Lower lobe of right lung (tissue), 2 donors: ENCODE data around the gene RAB9A. TPM values are rescaled to one million over a fixed set of nuclear protein-coding genes. Genes with fewer than 3 reads are reported as not detected.
"Not testable (repeated sequence)": the region's sequence is repeated elsewhere in the genome, so short reads cannot be mapped to it uniquely, and the experiment has no call there.

Source experiments
- ATAC-seq, 2 donors: fragments of 200-7000 bp; cut with Tn5 transposase; one replicate each; pipeline ENCODE4 v1.9.1; 2020 to 2022; ENCODE audit warnings: mild to moderate bottlenecking in 2 of 2, moderate library complexity in 2 of 2
- DNase-seq: peaks from one replicate; pipeline ENCODE4 v3.0.0-alpha.2; 2020
- H3K27ac ChIP-seq: fragments of 200-600 bp; one replicate; pipeline ENCODE4 v1.8.0; 2022
- H3K27me3 ChIP-seq: fragments of 200-600 bp; one replicate; pipeline ENCODE4 v1.8.0; 2022; ENCODE audit warnings: low read depth
- H3K36me3 ChIP-seq: fragments of 200-600 bp; one replicate; pipeline ENCODE4 v1.8.0; 2022; ENCODE audit warnings: mild to moderate bottlenecking
- H3K4me1 ChIP-seq: fragments of 200-600 bp; one replicate; pipeline ENCODE4 v1.8.0; 2022
- H3K4me3 ChIP-seq: fragments of 200-600 bp; one replicate; pipeline ENCODE4 v1.8.0; 2022; ENCODE audit warnings: mild to moderate bottlenecking
- H3K9me3 ChIP-seq: fragments of 200-600 bp; one replicate; pipeline ENCODE4 v1.8.0; 2022
- intact Hi-C: fragments of 100-400 bp; cut with DNase I; formaldehyde crosslinking; loops from one replicate; pipeline ENCODE4 v1.11.0; 2022
- long read RNA-seq: library from polyadenylated mRNA; unstranded; transcript quantifications from one replicate; pipeline ENCODE4 v2.0.0, GENCODE V29; 2021
- total RNA-seq: library from RNA; stranded (reverse); fragmentation: NEBNext Ultra II Directional; extraction: Animal tissue kit (Norgen Biotek cat#: 25700); gene quantifications from one replicate; pipeline ENCODE4 v1.2.1, GENCODE V29; 2021
- TF ChIP-seq, protein P1 (sequence below): fragments of 200-600 bp; IDR thresholded peaks from one replicate; pipeline ENCODE4 v1.8.0; 2022; ENCODE audit warnings: antibody characterized with exemption, mild to moderate bottlenecking
- donor health status: DM: no; HTN: yes; CAD: no; lungs with severe emphysema.

RAB9A gene, protein sequence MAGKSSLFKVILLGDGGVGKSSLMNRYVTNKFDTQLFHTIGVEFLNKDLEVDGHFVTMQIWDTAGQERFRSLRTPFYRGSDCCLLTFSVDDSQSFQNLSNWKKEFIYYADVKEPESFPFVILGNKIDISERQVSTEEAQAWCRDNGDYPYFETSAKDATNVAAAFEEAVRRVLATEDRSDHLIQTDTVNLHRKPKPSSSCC
- total RNA-seq = 32.8 TPM
- long read RNA-seq, transcript RAB9A-202 (3 exons, 2,039 nt) = major isoform, 21 of 38 reads
- long read RNA-seq, transcript RAB9A-203 (2 exons, 737 nt) = minor isoform, 6 of 38 reads
- long read RNA-seq, partial matches to known transcripts = 0 of 38 reads
- long read RNA-seq, other reads (novel, unspliced or antisense) = 11 of 38 reads

DNA sequence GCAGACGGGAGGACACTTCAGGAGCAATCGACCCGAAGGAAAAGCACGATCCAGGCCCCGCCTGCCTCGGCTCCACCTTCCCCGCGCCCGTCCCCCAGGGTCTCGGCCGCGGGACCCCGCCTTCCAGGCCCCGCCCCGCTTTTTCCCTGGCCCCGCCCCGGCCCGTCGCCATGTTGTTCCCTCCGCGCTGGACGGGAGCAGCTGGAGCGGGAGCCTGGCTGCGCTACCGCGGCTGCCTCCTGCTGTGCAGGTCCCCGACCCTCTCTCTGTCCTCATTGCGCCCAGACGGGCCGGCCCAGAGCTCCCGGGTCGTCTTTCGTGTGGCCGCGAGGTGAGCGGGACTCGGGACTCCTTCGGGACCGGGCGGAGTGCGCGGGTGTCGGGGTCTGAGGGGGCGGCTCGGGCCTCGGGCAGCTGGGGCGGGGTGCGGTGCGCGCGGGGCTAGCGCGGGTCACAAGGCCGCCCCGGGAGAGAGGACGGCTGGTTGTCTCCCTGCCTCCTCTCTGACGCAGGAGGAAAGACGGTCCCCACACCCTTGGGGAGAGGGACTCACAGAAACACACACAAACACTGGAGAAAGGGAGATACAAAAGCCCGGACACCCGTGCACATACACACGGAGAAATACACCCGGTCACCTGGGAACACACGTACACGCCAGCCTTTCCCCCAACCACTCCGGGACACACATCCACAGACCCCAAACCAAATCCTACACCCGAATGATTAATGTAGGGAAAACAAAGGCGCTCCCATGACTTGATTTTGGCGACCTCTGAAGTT is at the start of gene RAB9A:
Gene RAB9A, plus strand, starts transcription at position 171 of the 783 bp plus-strand sequence. CDS start 19,619 bp downstream, outside the sequence.
- TF ChIP-seq, protein P1, sequence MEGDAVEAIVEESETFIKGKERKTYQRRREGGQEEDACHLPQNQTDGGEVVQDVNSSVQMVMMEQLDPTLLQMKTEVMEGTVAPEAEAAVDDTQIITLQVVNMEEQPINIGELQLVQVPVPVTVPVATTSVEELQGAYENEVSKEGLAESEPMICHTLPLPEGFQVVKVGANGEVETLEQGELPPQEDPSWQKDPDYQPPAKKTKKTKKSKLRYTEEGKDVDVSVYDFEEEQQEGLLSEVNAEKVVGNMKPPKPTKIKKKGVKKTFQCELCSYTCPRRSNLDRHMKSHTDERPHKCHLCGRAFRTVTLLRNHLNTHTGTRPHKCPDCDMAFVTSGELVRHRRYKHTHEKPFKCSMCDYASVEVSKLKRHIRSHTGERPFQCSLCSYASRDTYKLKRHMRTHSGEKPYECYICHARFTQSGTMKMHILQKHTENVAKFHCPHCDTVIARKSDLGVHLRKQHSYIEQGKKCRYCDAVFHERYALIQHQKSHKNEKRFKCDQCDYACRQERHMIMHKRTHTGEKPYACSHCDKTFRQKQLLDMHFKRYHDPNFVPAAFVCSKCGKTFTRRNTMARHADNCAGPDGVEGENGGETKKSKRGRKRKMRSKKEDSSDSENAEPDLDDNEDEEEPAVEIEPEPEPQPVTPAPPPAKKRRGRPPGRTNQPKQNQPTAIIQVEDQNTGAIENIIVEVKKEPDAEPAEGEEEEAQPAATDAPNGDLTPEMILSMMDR = no peak
- ATAC-seq (peak; percentile 99), DNase-seq (peak; percentile 86)
- no peaks in the 10 kb centered on the region for H3K27me3 ChIP-seq
- peak within 1 kb of the TSS; percentile 63 for H3K4me3 ChIP-seq
- no peaks in the 10 kb centered on the region for H3K9me3 ChIP-seq
- peaks cover 10% of the 10 kb centered on the region for H3K4me1 ChIP-seq
- no peaks in the 10 kb centered on the region for H3K36me3 ChIP-seq
- intact Hi-C loops = no loop called here
- peak within 1 kb of the TSS; percentile 94 for H3K27ac ChIP-seq

DNA sequence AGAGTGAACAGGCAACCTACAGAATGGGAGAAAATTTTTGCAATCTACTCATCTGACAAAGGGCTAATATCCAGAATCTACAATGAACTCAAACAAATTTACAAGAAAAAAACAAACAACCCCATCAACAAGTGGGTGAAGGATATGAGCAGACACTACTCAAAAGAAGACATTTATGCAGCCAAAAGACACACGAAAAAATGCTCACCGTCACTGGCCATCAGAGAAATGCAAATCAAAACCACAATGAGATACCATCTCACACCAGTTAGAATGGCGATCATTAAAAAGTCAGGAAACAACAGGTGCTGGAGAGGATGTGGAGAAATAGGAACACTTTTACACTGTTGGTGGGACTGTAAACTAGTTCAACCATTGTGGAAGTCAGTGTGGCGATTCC is 47.2 kb upstream of the RAB9A start:
- ATAC-seq, intact Hi-C loops, H3K4me1 ChIP-seq, H3K9me3 ChIP-seq, H3K4me3 ChIP-seq, DNase-seq, H3K36me3 ChIP-seq, H3K27ac ChIP-seq, H3K27me3 ChIP-seq: not testable (repeated sequence)

DNA sequence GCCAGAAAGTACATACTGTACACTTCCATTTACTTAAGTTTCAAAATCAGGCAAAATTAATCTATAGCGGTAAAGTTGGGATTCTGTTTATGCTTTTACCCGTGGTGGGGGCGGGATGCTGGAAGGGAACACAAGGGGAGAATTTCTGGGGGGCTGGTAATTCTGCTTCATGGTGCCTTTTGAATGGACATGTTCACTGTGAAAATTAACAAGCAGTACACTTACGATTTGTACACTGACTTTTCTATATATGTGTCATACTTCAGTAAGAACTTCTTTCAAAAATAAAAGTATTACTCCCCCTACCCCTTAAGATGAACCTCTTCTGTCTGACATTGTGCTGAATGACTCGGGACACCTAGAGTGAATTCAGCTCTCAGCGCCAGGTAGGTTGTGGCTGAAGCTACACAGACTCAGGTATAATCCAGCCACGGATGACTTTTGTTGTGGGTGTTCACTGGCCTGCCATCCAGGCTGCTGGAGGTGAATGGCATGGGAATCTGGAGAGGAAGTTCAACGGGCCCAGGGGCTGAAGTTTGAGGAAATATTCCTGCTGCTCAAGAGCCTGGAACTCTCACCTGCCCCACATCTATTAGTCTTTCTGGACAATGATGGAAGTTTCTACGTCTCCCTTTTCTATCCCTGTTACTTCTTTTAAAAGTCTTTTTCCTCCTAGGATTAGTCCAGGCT is 43.3 kb upstream of the RAB9A start:
- intact Hi-C loops = no loop called here
- no peak overlapping the region for H3K27ac ChIP-seq
- H3K27me3 ChIP-seq = no peaks in the 10 kb centered on the region
- H3K4me3 ChIP-seq = no peak overlapping the region
- no peaks in the 10 kb centered on the region for H3K36me3 ChIP-seq
- no peaks in the 10 kb centered on the region for H3K9me3 ChIP-seq
- H3K4me1 ChIP-seq = no peaks in the 10 kb centered on the region
- DNase-seq = no peak
- TF ChIP-seq, protein P1 = no peak
- no peak for ATAC-seq

DNA sequence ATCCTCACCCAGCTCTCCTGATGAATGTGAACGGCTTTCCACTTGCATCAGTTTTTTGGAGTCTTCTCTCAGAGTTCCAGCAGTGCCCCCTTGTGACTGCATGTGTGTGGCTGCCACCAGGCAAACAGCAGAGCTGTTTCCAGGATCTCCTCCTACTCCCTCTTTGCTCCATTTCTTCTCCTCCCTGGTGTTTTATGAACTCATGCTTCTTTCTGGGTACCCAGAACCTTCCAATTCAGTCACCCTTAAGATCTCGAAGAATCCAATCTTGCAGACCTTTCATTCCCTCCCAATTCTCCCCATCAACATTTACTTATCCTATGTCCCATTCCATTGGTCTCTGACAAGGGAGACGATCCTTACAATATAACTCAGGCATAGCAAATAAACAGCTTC is 42.8 kb upstream of the RAB9A start:
- DNase-seq (peak; percentile 50), ATAC-seq (peak; percentile 62 to 79)
- Histone ChIP-seq H3K36me3 (no peaks in the 10 kb centered on the region), H3K4me1 (no peaks in the 10 kb centered on the region), H3K4me3 (no peak overlapping the region), H3K27me3 (no peaks in the 10 kb centered on the region), H3K27ac (no peak overlapping the region), H3K9me3 (no peaks in the 10 kb centered on the region)
- intact Hi-C loops = no loop called here
- TF ChIP-seq, protein P1 = peak; percentile 58

DNA sequence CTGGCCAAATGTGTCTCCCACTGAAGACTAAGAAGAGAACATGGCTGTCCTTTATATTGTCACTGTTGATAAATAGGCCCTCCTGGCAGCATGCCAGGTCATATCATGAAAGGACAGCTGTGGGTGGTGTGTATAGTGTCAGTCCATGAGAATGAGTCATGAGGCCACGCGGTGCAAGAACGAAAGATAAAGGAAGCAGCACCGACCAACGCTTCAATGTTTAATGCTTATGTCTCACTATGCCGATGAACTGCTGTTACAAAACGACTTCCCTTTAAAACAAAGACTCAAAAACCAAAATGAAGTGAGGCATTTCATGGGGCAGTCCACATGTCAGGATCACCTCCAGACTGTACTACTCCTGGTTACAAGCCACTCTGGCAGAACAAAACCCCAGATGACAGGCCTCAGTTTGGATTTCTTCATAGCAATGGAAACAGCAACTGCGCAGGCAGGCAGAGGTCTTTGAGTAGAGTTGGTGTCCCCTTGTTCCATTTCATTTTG is 41.2 kb upstream of the RAB9A start:
- Histone ChIP-seq H3K4me3 (no peak overlapping the region), H3K27ac (peak overlapping the region; percentile 56), H3K36me3 (no peaks in the 10 kb centered on the region), H3K9me3 (no peaks in the 10 kb centered on the region), H3K4me1 (no peaks in the 10 kb centered on the region), H3K27me3 (no peaks in the 10 kb centered on the region)
- TF ChIP-seq, protein P1 = no peak
- intact Hi-C loops = no loop called here
- DNase-seq (peak; percentile 69), ATAC-seq (peak; percentile 63 to 78)

DNA sequence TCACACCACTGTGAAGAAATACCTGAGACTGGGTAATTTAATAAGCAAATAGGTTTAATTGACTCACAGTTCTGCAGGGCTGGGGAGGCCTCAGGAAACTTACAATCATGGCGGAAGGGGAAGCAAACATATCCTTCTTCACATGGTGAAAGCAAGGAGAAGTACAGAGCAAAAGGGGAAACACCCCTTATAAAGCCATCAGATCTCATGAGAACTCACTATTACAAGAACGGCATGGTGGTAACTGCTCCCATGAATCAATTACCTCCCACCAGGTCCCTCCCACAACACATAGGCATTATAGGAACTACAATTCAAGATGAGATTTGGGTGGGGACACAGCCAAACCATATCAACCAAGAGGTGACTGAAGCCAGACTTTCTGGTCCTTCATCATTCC is 40.6 kb upstream of the RAB9A start:
- H3K4me3 ChIP-seq, H3K4me1 ChIP-seq, ATAC-seq, H3K27me3 ChIP-seq, H3K9me3 ChIP-seq, H3K36me3 ChIP-seq, intact Hi-C loops, DNase-seq: not testable (repeated sequence)
- peak overlapping the region; percentile 56 for H3K27ac ChIP-seq
